T-helper 2 cell (primary cell): ENCODE data around the gene TRIM65.
A peak's percentile ranks its signal among the peaks of the same experiment; 100 is the strongest.

ENCODE experiments used
- DNase-seq, 5 experiments: peaks; one replicate each; pipeline versions ENCODE4 v3.0.0 to v3.0.0-alpha.2; 2012 to 2022

Gene TRIM65

DNA sequence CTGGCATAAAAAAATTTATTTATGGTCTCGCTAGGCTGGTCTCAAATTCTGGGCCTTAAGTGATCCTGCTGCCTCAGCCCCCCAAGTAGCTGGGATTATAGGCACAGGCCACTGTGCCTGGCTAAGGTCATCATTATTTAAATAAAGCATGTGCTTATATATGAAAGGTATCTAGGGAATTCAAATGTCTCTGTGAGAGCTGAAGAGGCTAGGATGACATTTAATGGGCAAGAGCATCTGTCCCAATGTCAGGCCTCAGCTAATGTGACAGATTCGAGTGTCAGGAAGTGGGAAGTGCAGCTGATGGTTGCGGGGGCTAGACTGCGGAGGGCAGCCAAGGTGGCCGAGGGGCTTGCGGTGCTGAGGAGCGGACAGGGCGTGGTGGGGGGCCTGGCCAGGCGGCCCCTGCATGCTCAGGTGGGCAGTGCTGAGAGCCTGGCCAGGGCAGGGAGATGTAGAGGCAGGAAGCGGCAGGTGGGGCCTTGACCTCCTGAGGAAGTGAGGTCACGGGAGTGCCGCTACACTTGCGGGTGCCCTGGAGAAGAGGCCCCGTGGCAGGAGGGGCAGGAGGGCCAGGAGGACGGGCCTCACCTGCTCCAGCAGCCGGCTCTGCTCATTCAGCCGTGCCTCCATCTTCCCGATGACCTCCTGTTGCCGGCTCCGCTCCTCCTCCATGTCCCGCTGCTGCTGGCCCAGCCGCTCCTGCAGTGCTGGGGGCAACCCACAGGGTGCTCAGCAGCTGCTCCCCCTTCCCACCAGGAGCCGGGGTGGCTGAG, 20.6 kb upstream of the TRIM65 start:
- no peak for DNase-seq

- no peak for DNase-seq
These were observed 18.5 kb upstream of the TRIM65 start for GRCh38 chr17:75915268-75915667.

DNA sequence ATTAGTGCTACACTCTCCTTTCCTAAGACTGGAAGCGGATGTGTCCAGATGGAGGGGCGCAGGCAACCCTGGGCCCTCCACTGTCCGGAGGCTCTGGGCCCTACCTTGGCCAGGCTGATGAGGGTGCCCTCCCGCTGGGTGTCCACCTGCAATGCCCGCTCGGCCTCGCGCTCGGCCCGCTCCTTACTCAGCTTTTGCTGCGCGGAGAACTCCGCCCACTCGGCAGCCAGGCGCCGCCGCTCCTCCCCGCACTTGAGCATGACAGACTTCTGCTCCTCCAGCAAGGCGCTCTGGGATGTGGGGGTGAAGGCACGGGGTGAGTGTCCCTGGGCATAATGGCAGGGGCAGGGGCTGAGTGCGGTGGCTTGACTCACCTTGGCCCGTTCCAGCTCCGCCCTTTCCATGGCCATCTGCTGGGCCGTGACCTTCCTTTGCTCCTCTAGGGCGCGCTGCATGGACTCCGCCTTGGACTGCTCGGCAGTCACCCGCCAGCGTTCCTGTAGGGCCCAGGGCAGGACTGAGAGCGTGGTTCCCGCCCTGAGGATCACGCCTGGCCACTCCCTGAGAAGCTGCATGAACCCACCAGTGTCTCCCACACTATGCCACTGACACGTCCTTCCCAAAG, 18.0 kb upstream of the TRIM65 start:
- no peak for DNase-seq

- DNase-seq = no peak
These were observed 16.9 kb upstream of the TRIM65 start for GRCh38 chr17:75913537-75914210.

DNA sequence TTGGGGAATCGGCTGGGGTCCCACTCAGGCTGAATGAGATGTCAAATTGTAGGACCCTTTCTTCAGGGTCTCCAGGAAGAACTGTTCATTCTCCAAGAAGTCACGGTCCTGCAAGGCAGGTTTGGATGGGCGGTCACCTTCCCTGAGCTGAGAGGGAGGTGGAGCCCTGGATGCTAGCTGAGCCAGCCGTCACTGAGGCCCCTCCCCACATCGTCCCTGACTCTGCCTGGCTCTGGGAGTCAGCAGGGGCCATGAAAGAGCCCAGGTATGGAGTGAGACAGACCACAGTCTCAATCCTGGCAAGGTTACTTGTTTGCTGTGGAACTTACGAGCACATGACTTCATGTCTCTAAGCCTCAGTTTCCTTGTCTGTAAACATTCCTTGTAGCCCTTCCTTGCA, 13.9 kb upstream of the TRIM65 start:
- no peak for DNase-seq

- no peak for DNase-seq
These were observed 13.1 kb upstream of the TRIM65 start for GRCh38 chr17:75909812-75910274.

DNA sequence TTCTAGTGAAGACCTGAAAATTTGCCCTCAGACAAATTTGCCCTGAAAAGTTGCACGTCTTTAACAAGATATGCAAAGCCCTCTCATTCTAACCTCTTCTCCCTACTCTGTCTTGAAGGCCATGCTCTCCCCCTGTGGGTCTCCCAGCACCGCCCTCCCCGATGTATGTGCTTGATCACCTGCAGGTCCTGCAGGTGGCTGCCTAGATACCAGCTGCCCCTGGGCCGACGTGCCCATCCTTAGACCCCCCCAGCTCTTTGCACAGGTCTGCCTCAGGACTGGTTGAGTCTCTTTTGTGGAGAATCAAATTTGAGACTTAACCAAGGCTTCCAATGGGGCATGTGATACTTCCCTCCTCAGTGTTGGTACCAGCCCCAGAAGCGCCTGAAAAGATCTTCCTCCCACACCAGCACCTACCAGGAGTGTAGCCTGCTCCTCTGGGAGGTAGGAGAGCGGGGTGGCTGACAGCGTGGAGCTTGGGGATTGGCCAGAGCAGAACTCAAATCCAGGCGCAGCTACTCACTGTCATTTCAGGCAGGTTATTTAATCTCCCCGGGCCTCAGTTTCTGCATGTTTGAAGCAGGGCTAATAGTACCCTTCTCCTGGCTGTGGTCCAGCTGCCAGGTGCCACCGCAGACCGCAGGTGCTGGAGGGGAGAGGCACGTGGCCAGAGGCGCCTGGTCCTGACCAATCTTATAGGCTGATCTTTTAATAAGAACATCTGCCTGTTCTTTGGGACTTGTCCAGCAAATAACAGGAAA, 12.5 kb upstream of the TRIM65 start:
- no peak for DNase-seq

- no peak for DNase-seq
These were observed 11.4 kb upstream of the TRIM65 start for GRCh38 chr17:75908201-75908600.

- no peak for DNase-seq
These were observed 9.6 kb upstream of the TRIM65 start for GRCh38 chr17:75906143-75906884.

DNA sequence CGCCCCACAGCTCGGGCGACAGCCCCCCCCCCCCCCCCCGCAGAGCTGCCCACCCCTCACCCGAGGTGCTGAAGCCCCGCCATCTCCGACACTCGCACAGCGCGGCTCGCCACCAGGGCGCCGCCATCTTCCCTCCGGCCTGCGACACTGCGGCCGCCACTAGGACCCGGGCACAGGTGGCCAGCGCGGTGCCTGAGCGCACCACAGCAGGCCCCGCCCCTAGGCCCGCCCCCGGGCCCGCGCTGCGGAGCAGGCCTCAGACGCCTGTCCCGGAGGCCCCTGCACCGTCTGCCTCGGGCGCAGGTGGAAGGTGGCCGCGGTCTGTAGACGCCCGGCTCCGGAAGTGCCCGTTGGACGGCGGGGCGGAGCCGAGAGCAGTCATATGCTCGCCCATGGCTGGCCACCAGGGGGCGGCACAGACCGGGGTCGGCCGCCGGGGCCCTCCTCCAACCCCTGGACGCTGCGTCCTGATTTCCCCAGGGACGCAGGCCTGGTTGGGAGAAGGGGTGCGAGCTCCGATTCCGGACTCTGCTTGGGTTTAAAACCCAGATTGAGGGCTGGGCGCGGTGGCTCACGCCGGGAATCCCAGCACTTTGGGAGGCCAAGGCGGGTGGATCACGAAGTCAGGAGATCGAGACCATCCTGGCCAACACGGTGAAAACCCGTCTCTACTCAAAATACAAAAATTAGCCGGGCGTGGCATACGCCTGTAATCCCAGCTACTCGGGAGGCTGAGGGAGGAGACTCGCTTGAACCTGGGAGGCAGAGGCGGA, 8.2 kb upstream of the TRIM65 start, which contains the start of gene MRPL38:
Gene MRPL38 (minus strand): TSS at position 136 of the 773 bp plus-strand sequence. CDS start 9 bp downstream, at position 127.
- DNase-seq = peak; percentile 82 to 98 (median 93)

GRCh38 chr17:75902406-75902805, 5.7 kb upstream of the TRIM65 start:
- no peak for DNase-seq

GRCh38 chr17:75901727-75902126, 5.0 kb upstream of the TRIM65 start:
- DNase-seq = no peak

DNA sequence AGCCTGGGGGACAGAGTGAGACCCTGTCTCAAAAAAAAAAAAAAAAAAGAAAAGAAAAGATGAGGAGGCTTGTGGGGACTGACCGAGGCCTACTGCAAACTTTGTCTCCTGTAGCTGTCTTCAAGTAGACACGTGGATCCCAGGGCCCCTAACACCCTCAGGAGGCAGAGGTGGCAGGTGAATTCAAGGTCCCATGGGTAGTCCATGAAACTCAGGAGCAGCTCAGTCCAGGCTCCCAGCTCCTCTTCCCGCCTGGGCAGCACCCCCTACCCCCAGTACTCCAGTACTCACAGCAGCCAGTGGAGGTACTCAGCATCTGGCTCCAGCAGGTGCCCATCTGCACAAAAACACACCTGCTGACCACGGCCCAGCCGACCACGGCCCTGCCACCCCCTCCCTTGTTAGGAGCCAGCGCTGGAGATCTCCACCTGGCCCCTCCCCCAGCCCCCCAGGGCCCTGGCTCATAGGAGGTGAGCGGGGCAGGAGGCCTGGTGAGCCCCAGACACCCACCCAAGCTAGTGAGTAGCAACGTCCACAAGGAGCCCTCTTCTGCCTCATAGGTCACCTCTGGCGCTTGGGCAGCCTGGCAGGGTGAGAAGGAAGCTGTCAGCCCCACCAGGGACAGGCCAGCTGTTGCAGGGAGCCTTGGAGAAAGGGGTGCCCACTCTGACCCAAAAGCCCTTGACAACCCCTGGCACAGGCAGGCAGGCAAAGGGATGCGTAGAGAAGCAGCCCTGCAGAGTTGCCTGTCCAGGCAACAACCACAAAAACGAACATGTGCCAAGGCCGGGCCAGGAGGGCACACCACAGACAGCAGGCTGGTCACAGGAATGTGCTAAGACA, 4.2 kb upstream of the TRIM65 start:
- no peak for DNase-seq

DNA sequence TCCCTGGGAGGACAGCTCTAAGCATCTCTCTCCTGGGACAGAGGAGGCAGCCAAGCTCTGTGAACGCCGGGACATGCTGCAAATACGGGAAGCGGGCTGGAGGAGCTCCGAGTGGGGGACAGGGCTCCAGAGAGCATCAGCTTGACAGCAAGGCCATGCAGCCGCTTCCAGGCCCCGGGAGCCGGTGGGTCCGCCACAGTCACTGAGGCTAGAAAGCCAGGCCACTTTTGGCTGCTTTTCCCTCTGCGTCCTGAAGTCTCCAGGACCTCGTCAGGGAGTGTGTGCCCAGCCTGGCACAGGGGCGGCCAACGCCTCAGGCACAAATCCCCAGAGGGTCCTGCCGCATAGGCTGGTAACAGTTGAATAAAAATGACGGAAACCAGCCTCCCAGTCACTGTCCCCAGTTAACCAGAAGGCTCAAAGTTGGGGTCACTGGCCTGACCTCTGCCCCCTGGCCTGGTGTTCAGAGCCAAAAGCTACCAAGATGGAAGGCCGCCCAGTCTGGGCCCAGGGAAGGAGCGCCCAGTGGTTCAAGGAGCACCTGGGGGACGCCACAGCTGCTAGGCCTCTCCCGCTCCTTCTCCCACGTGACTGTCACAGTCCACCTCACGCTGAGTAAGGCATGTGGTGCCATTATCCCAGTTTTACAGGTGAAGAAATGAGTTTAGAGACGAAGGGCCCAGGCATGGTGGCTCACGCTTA, 3.2 kb upstream of the TRIM65 start:
- no peak for DNase-seq

DNA sequence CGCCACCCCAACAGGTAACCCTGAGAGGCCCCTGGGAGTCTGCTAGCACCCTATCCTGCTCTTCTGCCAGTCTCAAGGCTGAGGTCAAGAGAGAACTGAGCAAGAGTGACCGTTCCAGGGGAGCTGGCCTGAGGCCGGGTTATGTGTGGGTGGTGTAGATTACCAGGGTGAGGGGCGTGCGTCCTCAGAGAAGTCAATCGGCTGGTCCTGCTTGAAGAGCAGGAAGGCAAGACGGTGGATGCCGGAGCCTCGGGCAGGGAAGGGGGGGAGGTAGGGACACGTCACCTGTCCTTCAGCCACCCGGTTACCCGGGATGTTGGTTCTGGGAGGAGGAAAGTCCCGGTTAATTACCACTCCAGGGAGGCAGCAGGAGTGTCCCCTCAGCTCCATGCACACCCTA, 2.6 kb upstream of the TRIM65 start:
- DNase-seq = no peak

DNA sequence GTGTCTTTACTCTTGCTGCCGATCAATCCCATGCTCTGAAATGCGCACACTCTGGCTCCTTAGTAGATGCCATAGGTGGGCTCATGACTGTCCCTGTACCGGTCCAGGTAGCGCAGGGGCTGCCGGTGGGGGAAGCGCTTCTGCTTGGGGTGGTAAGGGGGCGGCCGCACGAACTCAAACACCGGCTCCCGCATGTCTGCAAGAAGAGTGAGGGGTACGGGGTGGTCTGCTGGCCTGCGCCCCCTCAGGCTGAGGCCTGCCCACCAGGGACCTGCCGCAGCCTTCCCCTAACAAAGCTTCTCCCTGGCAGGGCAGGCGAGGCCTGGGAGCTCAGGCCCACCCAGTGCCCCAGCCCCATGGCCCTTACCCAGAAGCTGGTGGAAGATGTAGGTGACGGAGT, 2.0 kb upstream of the TRIM65 start:
- no peak for DNase-seq

DNA sequence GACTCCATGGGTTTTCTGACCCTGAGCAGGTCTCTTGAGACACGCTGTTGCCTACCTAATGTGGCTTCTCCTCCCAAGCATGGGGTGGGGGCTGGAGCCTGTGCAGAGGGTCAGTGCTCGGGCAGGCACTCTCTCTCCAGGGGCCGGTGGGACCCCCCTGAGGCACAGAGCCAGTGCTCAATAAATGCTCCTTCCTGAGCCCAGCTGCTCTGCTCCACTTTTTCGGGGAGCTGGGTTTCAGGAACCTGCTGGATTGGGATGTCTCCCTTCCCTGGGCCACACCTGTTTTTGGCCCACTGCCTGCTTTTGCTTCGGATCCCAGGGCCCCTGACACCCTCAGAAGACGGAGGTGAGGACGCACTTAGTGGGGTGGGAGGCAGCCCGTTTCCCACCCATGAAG, 1.3 kb upstream of the TRIM65 start:
- no peak for DNase-seq

GRCh38 chr17:75897160-75898019, 639 bp upstream of the TRIM65 start:
- no peak for DNase-seq
